K562 (cell line): Measurements from ENCODE around the gene GABRD. TPM values are rescaled to one million over a fixed set of nuclear protein-coding genes. Genes with fewer than 3 reads are reported as not detected.

Source experiments
- ATAC-seq: fragments of 200-7000 bp; cut with Tn5 transposase; 3 replicates; pipeline ENCODE4 v1.9.1; 2020; ENCODE audit warnings: moderate library complexity
- BruUV-seq: library from RNA; stranded (reverse); fragments of 400-500 nt; replicated peaks from 2 replicates; lab custom pipeline; 2021; lab: Mats Ljungman, UMichigan
- CTCF ChIA-PET: fragments of 300-600 bp; formaldehyde crosslinking; extraction: SDS; loops from one replicate; lab custom pipeline; 2021; ENCODE audit warnings: low intra/inter-chr PET ratio; lab: Yijun Ruan, JAX
- POLR2A ChIA-PET: fragments of 300-600, 350-650 bp; sonication (Branson Sonifier 250); formaldehyde crosslinking; extraction: SDS; loops from one replicate; lab custom pipeline; 2021; ENCODE audit warnings: antibody characterized with exemption, inconsistent platforms; lab: Yijun Ruan, JAX
- DNase-seq, 4 experiments: peaks; one replicate each; pipeline versions ENCODE4 v3.0.0 to v3.0.0-alpha.2; 2011 to 2018; ENCODE audit warnings: low spot score in 3 of 4, mixed read lengths in 3 of 4; ENCODE audit errors: extremely low read depth in 1 of 4
- FAIRE-seq: peaks from 2 replicates; lab custom pipeline; 2011; peaks lifted over from hg19 to GRCh38; lab: Jason Lieb, UNC
- H2AFZ ChIP-seq: 2 replicates; pipeline ENCODE4 v1.6.0; 2011; ENCODE audit warnings: low read depth, low read length, control low read depth, inconsistent platforms
- H3K27ac ChIP-seq: fragments of 200-600 bp; 3 replicates; pipeline ENCODE4 v1.8.0; 2011; ENCODE audit warnings: low read depth, mild to moderate bottlenecking, control low read depth, inconsistent platforms, low read length, moderate library complexity, mixed read lengths; ENCODE audit errors: extremely low read depth
- H3K27me3 ChIP-seq, 2 experiments: fragments of 300-600 bp in 1 of 2; 2 replicates in 1 of 2; 3 replicates in 1 of 2; pipeline versions ENCODE4 v1.6.0 to v1.8.0; 2011; ENCODE audit warnings: inconsistent platforms in 2 of 2, low read length in 2 of 2, mild to moderate bottlenecking in 1 of 2, mixed read lengths in 1 of 2, moderate library complexity in 1 of 2; ENCODE audit not compliant: control insufficient read depth in 2 of 2, insufficient read depth in 2 of 2
- H3K36me3 ChIP-seq: fragments of 300-600 bp; 3 replicates; pipeline ENCODE4 v1.8.0; 2011; ENCODE audit warnings: mild to moderate bottlenecking, low read length, inconsistent platforms; ENCODE audit not compliant: control insufficient read depth, insufficient read depth
- H3K4me1 ChIP-seq, 2 experiments: fragments of 200-600 bp in 1 of 2; replicated peaks in 1 of 2; 2 replicates in 1 of 2; 3 replicates in 1 of 2; pipeline versions ENCODE4 v1.5.1 to v1.8.0; 2011; ENCODE audit warnings: inconsistent platforms in 2 of 2, low read length in 2 of 2, mild to moderate bottlenecking in 1 of 2, mixed read lengths in 1 of 2, moderate library complexity in 1 of 2; ENCODE audit not compliant: control insufficient read depth in 2 of 2, insufficient read depth in 2 of 2
- H3K4me2 ChIP-seq: 2 replicates; pipeline ENCODE4 v1.6.1; 2011; ENCODE audit warnings: low read length, control low read depth, inconsistent platforms, mixed read lengths; ENCODE audit not compliant: insufficient read depth
- H3K4me3 ChIP-seq: fragments of 200-600 bp; sonication (generic), shearing (Covaris generic); 2 replicates; pipeline ENCODE4 v1.5.1; 2016; ENCODE audit warnings: control low read depth, inconsistent platforms
- H3K79me2 ChIP-seq: fragments of 200-600 bp; 3 replicates; pipeline ENCODE4 v1.8.0; 2011; ENCODE audit warnings: low read length, inconsistent platforms; ENCODE audit not compliant: control insufficient read depth, insufficient read depth
- H3K9ac ChIP-seq, 2 experiments: 2 replicates each; pipeline versions ENCODE4 v1.6.0 to v1.6.1; 2011; ENCODE audit warnings: low read depth in 2 of 2, low read length in 2 of 2, control low read depth in 1 of 2, inconsistent platforms in 1 of 2, mild to moderate bottlenecking in 1 of 2, mixed read lengths in 1 of 2; ENCODE audit not compliant: insufficient read depth in 1 of 2
- H3K9me1 ChIP-seq: one replicate; pipeline ENCODE4 v1.6.0; 2011; ENCODE audit warnings: inconsistent platforms, mild to moderate bottlenecking, low read length, moderate library complexity; ENCODE audit not compliant: control insufficient read depth, insufficient read depth
- H3K9me3 ChIP-seq: replicated peaks from 2 replicates; pipeline ENCODE4 v1.5.1; 2011; ENCODE audit warnings: low read depth, low read length, inconsistent platforms; ENCODE audit not compliant: control insufficient read depth, insufficient read depth
- H4K20me1 ChIP-seq: replicated peaks from 2 replicates; pipeline ENCODE4 v1.6.1; 2011; ENCODE audit warnings: low read length, inconsistent platforms, mixed read lengths; ENCODE audit not compliant: control insufficient read depth, insufficient read depth
- ARHGAP35 ChIP-seq: fragments of 450-650 bp; IDR thresholded peaks from 2 replicates; pipeline ENCODE4 v1.6.1; 2018; ENCODE audit not compliant: partially characterized antibody
- ILK ChIP-seq: fragments of 450-650 bp; IDR thresholded peaks from 2 replicates; pipeline ENCODE4 v1.6.1; 2016; ENCODE audit warnings: missing genetic modification characterization, low read depth, mild to moderate bottlenecking, missing compliant biosample characterization, moderate library complexity, borderline replicate concordance
- MAX ChIP-seq: sonication (generic); formaldehyde crosslinking; IDR thresholded peaks from 2 replicates; pipeline ENCODE4 v1.9.0; 2022; ENCODE audit warnings: mild to moderate bottlenecking, missing genetic modification reagents
- RBM14 ChIP-seq: fragments of 200-400 bp; formaldehyde crosslinking; IDR thresholded peaks from 2 replicates; pipeline ENCODE4 v1.6.1; 2018; ENCODE audit warnings: low read depth, mild to moderate bottlenecking, low read length, moderate library complexity, borderline replicate concordance; ENCODE audit not compliant: insufficient read depth
- TBL1XR1 ChIP-seq, 2 experiments: IDR thresholded peaks; 2 replicates each; pipeline ENCODE4 v1.6.1; 2012; ENCODE audit warnings: improper control_type of control experiment in 2 of 2, low read length in 2 of 2, mild to moderate bottlenecking in 1 of 2
- TEAD2 ChIP-seq: fragments of 450-650 bp; IDR thresholded peaks from 2 replicates; pipeline ENCODE4 v1.6.1; 2016; ENCODE audit warnings: missing genetic modification characterization, control low read depth, missing compliant biosample characterization
- ZNF778 ChIP-seq: fragments of 450-650 bp; formaldehyde crosslinking; IDR thresholded peaks from 2 replicates; pipeline ENCODE4 v1.4.0; 2020; ENCODE audit warnings: mild to moderate bottlenecking, moderate library complexity
- WGBS: fragments of 100-300 bp; shearing (Covaris generic); methylation state at CpG from one replicate; pipeline ENCODE4 v1.1.6; 2016; ENCODE audit warnings: low coverage, mixed read lengths; ENCODE audit not compliant: insufficient coverage; ENCODE audit errors: missing lambda C conversion rate; 5-methylcytosine and 5-hydroxymethylcytosine counted together
- in situ Hi-C: fragments of 300-500 bp; cut with MboI; formaldehyde crosslinking; loops from 4 replicates; pipeline ENCODE4 v1.15.0; 2018; ENCODE audit warnings: inconsistent platforms, mixed read lengths
- intact Hi-C: fragments of 100-400 bp; cut with micrococcal nuclease; formaldehyde crosslinking; loops from 2 replicates; pipeline ENCODE4 v1.14.2; 2022
- polyA plus RNA-seq, 8 experiments: library from polyadenylated mRNA; depleted of rRNA in 4 of 8; stranded (reverse) in 5 of 8; unstranded in 3 of 8; fragments of >200 nt; fragmentation: Nextera tagmentation in 2 of 8; fragmentation: Illumina TruSeq in 1 of 8; extraction: Ambion mirVana in 2 of 8; extraction: Trizol in 1 of 8; gene quantifications; 2 replicates each; pipeline versions ENCODE4 v1.2.1 to v1.2.3, GENCODE V29; 2011 to 2014; ENCODE audit warnings: inconsistent platforms in 1 of 8, missing spikeins in 1 of 8
- total RNA-seq, 7 experiments: library from RNA; depleted of rRNA in 6 of 7; stranded (reverse); fragments of >200 nt in 6 of 7; fragmentation: Illumina TruSeq in 2 of 7; extraction: Trizol in 2 of 7; gene quantifications; 2 replicates each; pipeline versions ENCODE4 v1.2.1 to v1.2.3, GENCODE V29; 2011 to 2021; ENCODE audit warnings: low replicate concordance in 1 of 7

GABRD gene
- total and polyA plus RNA-seq, 9 of the 15 experiments (the other 6 are each of a cell fraction or from before 2014, with no cell fraction given): 0.07 TPM; not detected in 8

GRCh38 chr1:1984560-1985070, 34.5 kb upstream of the GABRD start (continued):
- TF ChIP-seq TEAD2 (tag): no peak

GRCh38 chr1:1985375-1986050, 33.6 kb upstream of the GABRD start:
- H2AFZ ChIP-seq: no peak overlapping the region
- no peaks in the 10 kb centered on the region for H3K9me3 ChIP-seq
- FAIRE-seq: no peak
- in situ Hi-C loops (no loop called here), intact Hi-C loops (no loop called here)
- peak; percentile 24 for ATAC-seq
- 12% methylated on average over 28 of the region's 32 CpGs for WGBS
- TF ChIP-seq ILK (tag): no peak
- no peak for TF ChIP-seq ZNF778 (CRISPR knock-in tag)
- TF ChIP-seq ARHGAP35: no peak
- TF ChIP-seq RBM14: no peak
- TF ChIP-seq TBL1XR1 (IDR thresholded peaks at IDR 0.05; ENCODE audit: low read length in 2 of 2): no peak
- TF ChIP-seq MAX: no peak
- no peaks in the 10 kb centered on the region for H3K9me1 ChIP-seq
- ChIA-PET CTCF (no interaction called here), POLR2A (interaction anchor here (0.6 kb wide), 1 partner anchor 72 kb away, joined by 3 read pairs; no protein-coding TSS in a partner anchor)
- no peak overlapping the region for H3K4me2 ChIP-seq
- DNase-seq: no peak
- peak overlapping the region in 1 of 2 experiments; percentile 12; a peak in 1 of 4 replicates for H3K9ac ChIP-seq
- H3K79me2 ChIP-seq: no peaks in the 10 kb centered on the region
- no peaks in the 10 kb centered on the region for H4K20me1 ChIP-seq
- no peak overlapping the region for H3K27ac ChIP-seq
- no peaks in the 10 kb centered on the region for H3K36me3 ChIP-seq
- peaks cover 18 to 53% of the 10 kb centered on the region in 2 experiments; a peak in 4 of 5 replicates for H3K4me1 ChIP-seq
- BruUV-seq: no TSS peak
- H3K4me3 ChIP-seq: no peak overlapping the region
- H3K27me3 ChIP-seq: peaks cover 39 to 66% of the 10 kb centered on the region in 2 experiments; a peak in 4 of 5 replicates
